CD4-positive, CD25-positive, alpha-beta regulatory T cell (primary cell): Measurements from ENCODE around the gene DAZ1. TPM values are rescaled to one million over a fixed set of nuclear protein-coding genes. Genes with fewer than 3 reads are reported as not detected.
"Not testable (repeated sequence)": the region's sequence is repeated elsewhere in the genome, so short reads cannot be mapped to it uniquely, and the experiment has no call there.

Experiments
- ATAC-seq, 2 donors: fragments of 150-1000 bp; cut with Tn5 transposase; one replicate each; pipeline ENCODE4 v1.10.0; 2021; ENCODE audit warnings: low read depth in 2 of 2, moderate number of reproducible peaks in 2 of 2, moderate library complexity in 1 of 2
- DNase-seq, 3 donors: peaks; one replicate each; pipeline versions ENCODE4 v3.0.0 to v3.0.0-alpha.2; 2012 to 2022; ENCODE audit warnings: mixed read lengths in 1 of 3
- H3K27ac ChIP-seq: one replicate; pipeline ENCODE4 v1.7.0; 2013; ENCODE audit warnings: mild to moderate bottlenecking, low read length; ENCODE audit not compliant: insufficient read depth, poor library complexity, severe bottlenecking
- H3K27me3 ChIP-seq: one replicate; pipeline ENCODE4 v1.7.0; 2013; ENCODE audit warnings: low read length; ENCODE audit not compliant: control insufficient read depth, insufficient read depth
- H3K36me3 ChIP-seq: one replicate; pipeline ENCODE4 v1.7.0; 2013; ENCODE audit warnings: mild to moderate bottlenecking, low read length, moderate library complexity; ENCODE audit not compliant: control insufficient read depth, insufficient read depth
- H3K4me1 ChIP-seq: 2 replicates; pipeline ENCODE4 v1.7.0; 2013; ENCODE audit warnings: mild to moderate bottlenecking, low read length; ENCODE audit not compliant: insufficient read depth, control insufficient read depth, poor library complexity, severe bottlenecking
- H3K4me3 ChIP-seq: one replicate; pipeline ENCODE4 v1.7.0; 2013; ENCODE audit warnings: low read depth, mild to moderate bottlenecking, low read length, moderate library complexity
- H3K9me3 ChIP-seq, 2 experiments: 1 replicate in 1 of 2; 2 replicates in 1 of 2; pipeline ENCODE4 v1.7.0; 2013; ENCODE audit warnings: low read length in 2 of 2, mild to moderate bottlenecking in 1 of 2, moderate library complexity in 1 of 2; ENCODE audit not compliant: control insufficient read depth in 2 of 2
- H3K27ac Mint-ChIP-seq, 3 donors: one replicate each; pipeline ENCODE4 v1.8.0; 2020 to 2022; ENCODE audit warnings: mild to moderate bottlenecking in 3 of 3, mixed read lengths in 3 of 3, moderate library complexity in 2 of 3
- H3K27me3 Mint-ChIP-seq: one replicate; pipeline ENCODE4 v1.8.0; 2022; ENCODE audit warnings: mild to moderate bottlenecking, mixed read lengths
- H3K36me3 Mint-ChIP-seq: one replicate; pipeline ENCODE4 v1.8.0; 2020; ENCODE audit warnings: mixed read lengths
- H3K4me1 Mint-ChIP-seq, 4 donors: one replicate each; pipeline ENCODE4 v1.8.0; 2020 to 2022; ENCODE audit warnings: mixed read lengths in 4 of 4, mild to moderate bottlenecking in 1 of 4
- H3K4me3 Mint-ChIP-seq, 4 donors: one replicate each; pipeline ENCODE4 v1.8.0; 2020 to 2022; ENCODE audit warnings: mild to moderate bottlenecking in 4 of 4, mixed read lengths in 4 of 4, moderate library complexity in 3 of 4
- H3K9me3 Mint-ChIP-seq, 7 donors: one replicate each; pipeline ENCODE4 v1.8.0; 2020 to 2022; ENCODE audit warnings: mixed read lengths in 7 of 7, mild to moderate bottlenecking in 3 of 7, moderate library complexity in 2 of 7
- polyA plus RNA-seq, 4 donors: library from polyadenylated mRNA; unstranded; fragments of 300-500 nt; fragmentation: Illumina TruSeq; gene quantifications; one replicate each; pipeline ENCODE4 v1.2.3, GENCODE V29; 2021
- total RNA-seq: library from RNA; stranded (reverse); gene quantifications from one replicate; pipeline ENCODE4 v1.2.3, GENCODE V29; 2022

The DAZ1 gene
- total RNA-seq (not detected), polyA plus RNA-seq (not detected)

GRCh38 chrY:23198908-23199307, at the start of gene DAZ1:
Gene DAZ1, minus strand, starts transcription at chrY:23199008. Its CDS starts 208 bp downstream, at chrY:23198800.
- not testable (repeated sequence) for H3K4me3 ChIP-seq, H3K27me3 ChIP-seq, ATAC-seq, H3K36me3 ChIP-seq, H3K27ac Mint-ChIP-seq, H3K27me3 Mint-ChIP-seq, H3K27ac ChIP-seq, H3K9me3 Mint-ChIP-seq, H3K9me3 ChIP-seq, H3K36me3 Mint-ChIP-seq, DNase-seq, H3K4me3 Mint-ChIP-seq, H3K4me1 ChIP-seq, H3K4me1 Mint-ChIP-seq

- not testable (repeated sequence) for H3K9me3 ChIP-seq, H3K27me3 Mint-ChIP-seq, H3K27me3 ChIP-seq, H3K27ac Mint-ChIP-seq, H3K36me3 ChIP-seq, H3K4me3 Mint-ChIP-seq, DNase-seq, H3K9me3 Mint-ChIP-seq, H3K4me1 Mint-ChIP-seq, H3K27ac ChIP-seq, ATAC-seq, H3K4me1 ChIP-seq, H3K36me3 Mint-ChIP-seq, H3K4me3 ChIP-seq
These were observed 20.4 kb upstream of the DAZ1 start, which contains the start of gene DAZ2 for GRCh38 chrY:23219233-23219632. Gene DAZ2, plus strand, starts transcription at chrY:23219533. Its CDS starts 208 bp downstream, at chrY:23219741.

DNA sequence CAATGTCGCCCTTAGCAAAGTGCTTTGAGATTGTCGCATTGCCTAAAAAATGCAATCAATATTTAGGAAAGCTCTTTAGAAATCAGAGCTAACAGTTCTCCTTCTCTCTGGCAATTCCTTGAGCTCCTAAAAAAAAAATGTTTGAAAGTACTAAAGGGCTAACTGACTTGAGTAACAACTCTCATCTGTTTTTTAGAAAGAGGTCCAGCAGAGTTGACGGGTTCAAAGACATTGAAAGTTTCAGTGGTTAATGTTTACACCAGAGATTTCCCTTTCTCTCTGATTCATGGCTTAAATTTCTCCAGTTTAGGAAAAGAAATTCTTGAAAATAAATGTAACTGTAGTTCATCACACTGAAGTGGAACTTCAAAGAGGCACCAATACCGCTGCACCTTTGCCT, 11.9 kb upstream of the DAZ1 start:
- H3K36me3 Mint-ChIP-seq, ATAC-seq, H3K4me3 Mint-ChIP-seq, H3K9me3 ChIP-seq, H3K9me3 Mint-ChIP-seq, H3K27me3 Mint-ChIP-seq, H3K27me3 ChIP-seq, H3K27ac Mint-ChIP-seq, DNase-seq, H3K4me1 Mint-ChIP-seq, H3K36me3 ChIP-seq, H3K4me1 ChIP-seq, H3K27ac ChIP-seq, H3K4me3 ChIP-seq: not testable (repeated sequence)

- not testable (repeated sequence) for H3K4me3 ChIP-seq, H3K4me1 ChIP-seq, H3K27me3 Mint-ChIP-seq, H3K9me3 Mint-ChIP-seq, H3K4me1 Mint-ChIP-seq, H3K9me3 ChIP-seq, H3K27ac ChIP-seq, H3K36me3 ChIP-seq, H3K36me3 Mint-ChIP-seq, H3K27me3 ChIP-seq, H3K4me3 Mint-ChIP-seq, ATAC-seq, DNase-seq, H3K27ac Mint-ChIP-seq
These were observed 11.1 kb upstream of the DAZ1 start for GRCh38 chrY:23209802-23210495.

DNA sequence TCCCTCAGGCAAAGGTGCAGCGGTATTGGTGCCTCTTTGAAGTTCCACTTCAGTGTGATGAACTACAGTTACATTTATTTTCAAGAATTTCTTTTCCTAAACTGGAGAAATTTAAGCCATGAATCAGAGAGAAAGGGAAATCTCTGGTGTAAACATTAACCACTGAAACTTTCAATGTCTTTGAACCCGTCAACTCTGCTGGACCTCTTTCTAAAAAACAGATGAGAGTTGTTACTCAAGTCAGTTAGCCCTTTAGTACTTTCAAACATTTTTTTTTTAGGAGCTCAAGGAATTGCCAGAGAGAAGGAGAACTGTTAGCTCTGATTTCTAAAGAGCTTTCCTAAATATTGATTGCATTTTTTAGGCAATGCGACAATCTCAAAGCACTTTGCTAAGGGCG, 8.6 kb upstream of the DAZ1 start:
- H3K36me3 ChIP-seq, H3K27me3 Mint-ChIP-seq, H3K4me3 ChIP-seq, H3K27ac ChIP-seq, H3K9me3 Mint-ChIP-seq, ATAC-seq, DNase-seq, H3K27me3 ChIP-seq, H3K4me1 ChIP-seq, H3K9me3 ChIP-seq, H3K4me1 Mint-ChIP-seq, H3K27ac Mint-ChIP-seq, H3K4me3 Mint-ChIP-seq, H3K36me3 Mint-ChIP-seq: not testable (repeated sequence)

Other genes with a start within 250 kb of the DAZ1 start
- gene BPY2, start 214.7 kb downstream of the DAZ1 start, total RNA-seq = not detected
- not detected for gene BPY2, start 214.7 kb downstream of the DAZ1 start, polyA plus RNA-seq
- not detected for gene DAZ2, start 20.5 kb upstream of the DAZ1 start, total RNA-seq
- not detected for gene DAZ2, start 20.5 kb upstream of the DAZ1 start, polyA plus RNA-seq